ENCODE data around the gene FSD1.

The FSD1 gene

DNA sequence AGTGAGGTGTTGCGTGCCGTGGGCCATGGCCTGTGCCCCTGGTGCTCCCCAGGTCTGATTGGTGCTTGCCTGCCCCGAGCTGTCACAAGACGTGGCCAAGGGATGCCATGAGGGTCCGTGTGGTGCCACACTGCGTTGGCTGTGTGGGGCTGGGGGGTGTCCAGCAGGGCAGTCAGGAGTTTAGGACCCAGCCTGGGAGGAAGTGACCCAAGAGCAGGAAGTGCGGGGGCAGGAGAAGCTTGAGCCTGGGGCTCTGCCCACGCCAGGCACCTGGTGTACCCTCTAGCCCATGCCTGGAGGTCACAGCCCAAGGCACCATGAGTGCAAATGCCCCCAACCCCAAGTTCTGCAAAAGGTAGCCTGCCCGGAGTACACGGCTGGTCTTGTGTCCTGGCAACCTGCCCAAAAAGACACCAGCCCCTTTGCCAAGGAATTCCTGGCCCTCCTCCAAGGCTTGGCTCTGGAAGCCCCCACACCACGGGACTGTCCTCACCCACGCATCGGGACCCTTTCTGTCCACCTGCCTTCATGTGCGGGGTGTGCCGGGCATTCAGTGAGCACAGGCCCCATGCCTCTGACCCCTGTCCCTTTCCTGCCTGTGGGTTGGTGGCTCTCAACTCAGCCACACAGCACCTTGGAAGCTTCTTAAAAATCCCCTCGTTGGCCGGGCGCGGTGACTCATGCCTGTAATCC is 63.9 kb downstream of the FSD1 start:
- DNase-seq (ENCODE audit: low read depth in 2 of 2), result peak in 1 of 2 donors; percentile 39

GRCh38 chr19:4369109-4369887 is 64.9 kb downstream of the FSD1 start:
- H3K4me3 ChIP-seq (replicated peaks in 1 of 2; ENCODE audit: low read depth in 2 of 2, low read length in 2 of 2), result no peak overlapping the region
- TF ChIP-seq CTCF (IDR thresholded peaks at IDR 0.05; ENCODE audit: low read depth, low read length), result no peak
- no peak for DNase-seq (ENCODE audit: low read depth in 2 of 2)

More for the DNA sequence above, 63.9 kb downstream of the FSD1 start:
- TF ChIP-seq CTCF (IDR thresholded peaks at IDR 0.05; ENCODE audit: low read depth, low read length), result no peak
- H3K4me3 ChIP-seq (replicated peaks in 1 of 2; ENCODE audit: low read depth in 2 of 2, low read length in 2 of 2), result no peak overlapping the region

DNA sequence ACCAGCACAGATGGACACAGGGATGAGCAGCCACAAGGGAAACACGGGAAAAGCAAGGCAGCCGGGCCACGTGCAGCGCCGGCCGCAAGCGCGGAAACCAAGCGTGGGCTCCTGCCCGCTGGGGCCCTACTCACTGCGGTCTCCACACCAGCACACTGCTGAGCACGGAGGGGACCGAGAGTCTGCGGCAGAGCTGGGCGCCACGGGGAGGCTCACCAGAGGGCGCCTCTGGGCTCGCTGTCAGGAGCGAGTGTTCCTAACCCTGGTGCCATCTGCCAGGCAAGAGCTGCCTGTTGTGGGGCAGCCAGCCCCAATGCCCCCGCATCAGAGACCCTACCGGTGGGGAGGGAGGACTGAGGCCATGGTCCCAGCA is 65.5 kb downstream of the FSD1 start:
- H3K4me3 ChIP-seq (replicated peaks in 1 of 2; ENCODE audit: low read depth in 2 of 2, low read length in 2 of 2), result no peak overlapping the region
- no peak for DNase-seq (ENCODE audit: low read depth in 2 of 2)
- TF ChIP-seq CTCF (IDR thresholded peaks at IDR 0.05; ENCODE audit: low read depth, low read length), result peak; percentile 4

DNA sequence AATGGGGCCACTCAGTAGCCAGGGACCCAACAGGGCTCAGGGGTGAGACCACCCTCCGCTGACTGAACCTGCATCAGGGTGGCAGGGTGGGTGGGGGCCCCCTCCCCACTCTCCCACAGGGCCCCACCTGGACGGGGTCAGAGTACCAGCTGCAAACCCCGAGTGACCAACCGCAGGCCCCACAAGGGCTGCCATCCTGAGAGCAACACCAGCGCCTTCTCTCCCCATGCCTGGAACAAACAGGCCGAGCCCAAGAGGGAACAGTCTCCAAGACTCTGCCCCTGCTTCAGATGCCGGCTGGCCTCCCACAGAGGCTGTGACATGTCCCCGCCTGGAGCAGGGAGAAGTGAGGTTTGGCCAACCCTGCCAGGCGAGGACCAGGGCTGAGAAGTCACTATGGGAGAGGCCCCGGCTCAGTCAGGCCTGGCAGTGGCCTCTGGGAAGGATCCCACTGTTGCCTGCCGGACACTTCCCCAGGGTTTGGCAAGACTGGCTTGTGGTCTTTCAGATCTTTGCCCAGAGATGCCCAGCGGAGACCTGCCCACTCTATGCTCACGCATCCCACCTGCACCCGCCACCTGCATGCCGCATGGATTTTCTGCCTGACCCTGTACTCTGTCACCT is 66.1 kb downstream of the FSD1 start:
- H3K4me3 ChIP-seq (replicated peaks in 1 of 2; ENCODE audit: low read depth in 2 of 2, low read length in 2 of 2), result no peak overlapping the region
- TF ChIP-seq CTCF (IDR thresholded peaks at IDR 0.05; ENCODE audit: low read depth, low read length), result no peak
- no peak for DNase-seq (ENCODE audit: low read depth in 2 of 2)

- no peak overlapping the region for H3K4me3 ChIP-seq (replicated peaks in 1 of 2; ENCODE audit: low read depth in 2 of 2, low read length in 2 of 2)
- DNase-seq (ENCODE audit: low read depth in 2 of 2), result no peak
- no peak for TF ChIP-seq CTCF (IDR thresholded peaks at IDR 0.05; ENCODE audit: low read depth, low read length)
These were observed 67.1 kb downstream of the FSD1 start for GRCh38 chr19:4371247-4372164.
